Ascending aorta (tissue), 2 donors: Measurements from ENCODE around the gene ADAMTS3. TPM values are rescaled to one million over a fixed set of nuclear protein-coding genes. Genes with fewer than 3 reads are reported as not detected.

Experiments used
- DNase-seq, 2 donors: peaks; one replicate each; pipeline ENCODE4 v3.0.0-alpha.2; 2019; ENCODE audit warnings: low spot score in 2 of 2
- H3K27ac ChIP-seq, 2 donors: fragments of 200-600 bp; sonication (generic); one replicate each; pipeline ENCODE4 v1.5.1; 2016 to 2017; ENCODE audit warnings: mild to moderate bottlenecking in 1 of 2
- H3K27me3 ChIP-seq: fragments of 200-600 bp; sonication (generic); one replicate; pipeline ENCODE4 v1.5.1; 2017
- H3K36me3 ChIP-seq, 2 donors: fragments of 200-600 bp; sonication (generic); one replicate each; pipeline ENCODE4 v1.5.1; 2016
- H3K4me1 ChIP-seq, 2 donors: fragments of 200-600 bp; sonication (generic); one replicate each; pipeline ENCODE4 v1.5.1; 2016 to 2017; ENCODE audit warnings: mild to moderate bottlenecking in 1 of 2
- H3K4me3 ChIP-seq, 2 donors: fragments of 200-600 bp; sonication (generic); one replicate each; pipeline ENCODE4 v1.5.1; 2016 to 2017; ENCODE audit warnings: mild to moderate bottlenecking in 1 of 2
- H3K9me3 ChIP-seq, 2 donors: fragments of 200-600 bp; sonication (generic); one replicate each; pipeline ENCODE4 v1.5.1; 2016
- CTCF ChIP-seq, 3 experiments: fragments of 200-600 bp in 2 of 3; fragments of 450-650 bp in 1 of 3; sonication (generic) in 2 of 3; IDR thresholded peaks; one replicate each; pipeline ENCODE4 v1.5.1; 2016 to 2019; ENCODE audit warnings: antibody characterized with exemption in 3 of 3, mild to moderate bottlenecking in 1 of 3, moderate library complexity in 1 of 3
- intact Hi-C: fragments of 100-400 bp; cut with DNase I; formaldehyde crosslinking; loops from one replicate; pipeline ENCODE4 v1.15.1; 2023
- total RNA-seq: library from RNA; depleted of rRNA; stranded (reverse); fragments of >200 nt; gene quantifications from one replicate; pipeline ENCODE4 v1.1.0, GENCODE V29; 2016

ADAMTS3 gene
- total RNA-seq, 1 donor from 2014 or later: 2.2 TPM

GRCh38 chr4:72319601-72320021 is 249.4 kb downstream of the ADAMTS3 start:
- DNase-seq: no peak
- intact Hi-C loops: loop anchor here (5.0 kb wide), 1 partner anchor 248 kb away; the partner anchor contains the start of gene ADAMTS3
- no peak for TF ChIP-seq CTCF (IDR thresholded peaks at IDR 0.05)

GRCh38 chr4:72318421-72319170 is 250.4 kb downstream of the ADAMTS3 start:
- Histone ChIP-seq H3K27ac (no peak overlapping the region), H3K4me1 (peaks cover 0 to 5% of the 10 kb centered on the region in 2 donors), H3K4me3 (no peak overlapping the region), H3K9me3 (no peaks in the 10 kb centered on the region), H3K27me3 (no peaks in the 10 kb centered on the region), H3K36me3 (no peaks in the 10 kb centered on the region)
- no peak for DNase-seq
- no peak for TF ChIP-seq CTCF (IDR thresholded peaks at IDR 0.05)
- intact Hi-C loops: no loop called here

More at GRCh38 chr4:72319601-72320021, 249.4 kb downstream of the ADAMTS3 start:
- Histone ChIP-seq H3K4me1 (peaks cover 0 to 3% of the 10 kb centered on the region in 2 donors), H3K9me3 (no peaks in the 10 kb centered on the region), H3K36me3 (no peaks in the 10 kb centered on the region), H3K27ac (no peak overlapping the region), H3K4me3 (no peak overlapping the region), H3K27me3 (no peaks in the 10 kb centered on the region)

- H3K27me3 ChIP-seq: no peaks in the 10 kb centered on the region
- TF ChIP-seq CTCF (IDR thresholded peaks at IDR 0.05): no peak
- peak in 1 of 2 donors; percentile 65 for DNase-seq
- H3K27ac ChIP-seq: no peak overlapping the region
- intact Hi-C loops: loop anchor here (5.0 kb wide), 1 partner anchor 77 kb away; no protein-coding TSS in a partner anchor
- no peak overlapping the region for H3K4me3 ChIP-seq
- H3K4me1 ChIP-seq: peaks cover 0 to 20% of the 10 kb centered on the region in 2 donors
- H3K36me3 ChIP-seq: no peaks in the 10 kb centered on the region
- H3K9me3 ChIP-seq: no peaks in the 10 kb centered on the region
These were observed 254.2 kb downstream of the ADAMTS3 start for GRCh38 chr4:72314869-72315268.

- H3K4me1 ChIP-seq: peaks cover 0 to 20% of the 10 kb centered on the region in 2 donors
- H3K27me3 ChIP-seq: no peaks in the 10 kb centered on the region
- H3K4me3 ChIP-seq: no peak overlapping the region
- H3K36me3 ChIP-seq: no peaks in the 10 kb centered on the region
- H3K27ac ChIP-seq: peak overlapping the region in 1 of 2 donors; percentile 84
- H3K9me3 ChIP-seq: no peaks in the 10 kb centered on the region
- intact Hi-C loops: loop anchor here (5.0 kb wide), 1 partner anchor 79 kb away; no protein-coding TSS in a partner anchor
- DNase-seq: no peak
- TF ChIP-seq CTCF (IDR thresholded peaks at IDR 0.05): no peak
These were observed 255.9 kb downstream of the ADAMTS3 start for GRCh38 chr4:72313121-72313520.

GRCh38 chr4:72312032-72312650 is 256.9 kb downstream of the ADAMTS3 start:
- no peaks in the 10 kb centered on the region for H3K27me3 ChIP-seq
- H3K27ac ChIP-seq: peak overlapping the region; percentile 64 to 84
- H3K4me3 ChIP-seq: peak overlapping the region in 1 of 2 donors; percentile 29
- H3K4me1 ChIP-seq: peaks cover 0 to 20% of the 10 kb centered on the region in 2 donors
- intact Hi-C loops: loop anchor here (5.0 kb wide), 1 partner anchor 80 kb away; no protein-coding TSS in a partner anchor
- TF ChIP-seq CTCF (IDR thresholded peaks at IDR 0.05): no peak
- no peaks in the 10 kb centered on the region for H3K36me3 ChIP-seq
- DNase-seq: peak; percentile 17 to 90
- no peaks in the 10 kb centered on the region for H3K9me3 ChIP-seq
